ENCODE data around the gene KRTAP7-1. TPM values are rescaled to one million over a fixed set of nuclear protein-coding genes. Genes with fewer than 3 reads are reported as not detected.

Gene KRTAP7-1
- total RNA-seq, 1 donor from 2014 or later, result not detected

DNA sequence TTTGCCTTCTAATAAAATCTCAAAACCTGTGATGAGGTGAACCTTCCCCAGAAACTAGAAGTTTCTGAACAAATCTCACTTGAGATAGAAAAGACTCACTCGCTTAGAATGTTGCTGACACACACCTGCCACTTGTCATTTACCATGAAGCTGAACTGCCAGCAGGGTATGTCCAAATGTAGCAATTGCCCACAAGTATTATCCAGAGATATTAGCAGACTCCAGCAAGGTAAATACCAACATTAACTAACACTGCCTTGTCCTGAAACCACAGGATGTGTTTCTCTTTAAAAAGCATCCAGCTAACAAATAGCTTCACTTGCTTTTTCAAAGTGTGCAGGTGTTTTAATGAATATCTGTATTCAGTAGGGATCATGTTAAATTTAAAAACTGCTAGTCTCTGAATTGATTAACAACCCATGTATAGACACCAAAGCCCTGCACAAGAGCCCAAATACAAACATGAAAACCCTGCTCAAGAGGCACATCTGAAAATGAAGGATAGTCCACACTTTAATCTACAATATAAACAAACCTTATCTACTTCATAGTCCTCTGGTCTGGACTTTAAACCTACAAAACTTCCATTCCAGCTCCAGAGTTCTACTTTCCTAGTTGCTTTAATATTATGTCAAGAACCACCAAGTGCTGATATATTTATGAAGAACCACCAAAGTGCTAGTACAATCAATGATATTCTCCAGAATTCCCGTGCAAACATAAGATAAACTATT is 35.8 kb downstream of the KRTAP7-1 start:
- Mint-ChIP-seq H3K9me3 (ENCODE audit: low read depth) (peaks cover 16% of the 10 kb centered on the region), H3K36me3 (ENCODE audit: insufficient read depth) (no peaks in the 10 kb centered on the region), H3K4me3 (ENCODE audit: low read depth) (no peak overlapping the region), H3K27me3 (no peaks in the 10 kb centered on the region), H3K4me1 (ENCODE audit: low read depth) (peaks cover 6% of the 10 kb centered on the region), H3K27ac (no peak overlapping the region)
- TF ChIP-seq, protein P1, sequence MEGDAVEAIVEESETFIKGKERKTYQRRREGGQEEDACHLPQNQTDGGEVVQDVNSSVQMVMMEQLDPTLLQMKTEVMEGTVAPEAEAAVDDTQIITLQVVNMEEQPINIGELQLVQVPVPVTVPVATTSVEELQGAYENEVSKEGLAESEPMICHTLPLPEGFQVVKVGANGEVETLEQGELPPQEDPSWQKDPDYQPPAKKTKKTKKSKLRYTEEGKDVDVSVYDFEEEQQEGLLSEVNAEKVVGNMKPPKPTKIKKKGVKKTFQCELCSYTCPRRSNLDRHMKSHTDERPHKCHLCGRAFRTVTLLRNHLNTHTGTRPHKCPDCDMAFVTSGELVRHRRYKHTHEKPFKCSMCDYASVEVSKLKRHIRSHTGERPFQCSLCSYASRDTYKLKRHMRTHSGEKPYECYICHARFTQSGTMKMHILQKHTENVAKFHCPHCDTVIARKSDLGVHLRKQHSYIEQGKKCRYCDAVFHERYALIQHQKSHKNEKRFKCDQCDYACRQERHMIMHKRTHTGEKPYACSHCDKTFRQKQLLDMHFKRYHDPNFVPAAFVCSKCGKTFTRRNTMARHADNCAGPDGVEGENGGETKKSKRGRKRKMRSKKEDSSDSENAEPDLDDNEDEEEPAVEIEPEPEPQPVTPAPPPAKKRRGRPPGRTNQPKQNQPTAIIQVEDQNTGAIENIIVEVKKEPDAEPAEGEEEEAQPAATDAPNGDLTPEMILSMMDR (IDR thresholded peaks at IDR 0.05; ENCODE audit: unreplicated experiment), result no peak
- no peak for DNase-seq (ENCODE audit: low spot score, unreplicated experiment)

DNA sequence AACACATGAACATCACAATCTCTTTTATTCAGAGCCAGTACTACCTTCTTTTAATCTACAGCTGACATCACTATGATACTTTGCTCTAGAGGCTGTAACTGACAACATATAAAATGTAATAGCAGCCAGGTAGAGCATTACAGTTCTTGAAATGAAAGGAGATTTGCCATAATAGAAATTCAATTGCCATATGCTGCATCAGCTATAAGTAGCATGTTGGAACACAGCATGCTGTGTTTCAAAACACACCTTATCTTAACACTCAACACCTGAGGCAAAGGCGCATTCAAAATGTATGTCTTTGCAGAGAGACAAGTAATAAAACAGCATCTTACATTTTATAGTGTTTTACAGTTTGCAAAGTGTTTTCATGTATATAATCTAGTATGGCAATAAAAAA is 50.3 kb downstream of the KRTAP7-1 start:
- no peaks in the 10 kb centered on the region for H3K36me3 Mint-ChIP-seq (ENCODE audit: insufficient read depth)
- H3K27me3 Mint-ChIP-seq, result peaks cover 21% of the 10 kb centered on the region
- no peak for DNase-seq (ENCODE audit: low spot score, unreplicated experiment)
- H3K4me1 Mint-ChIP-seq (ENCODE audit: low read depth), result no peaks in the 10 kb centered on the region
- TF ChIP-seq, protein P1 (IDR thresholded peaks at IDR 0.05; ENCODE audit: unreplicated experiment), result no peak
- peaks cover 24% of the 10 kb centered on the region for H3K9me3 Mint-ChIP-seq (ENCODE audit: low read depth)
- no peak overlapping the region for H3K4me3 Mint-ChIP-seq (ENCODE audit: low read depth)
- H3K27ac Mint-ChIP-seq, result no peak overlapping the region

Other genes starting within 250 kb of the KRTAP7-1 start
- not detected in 2 replicates for gene KRTAP22-2, start 239.4 kb downstream of the KRTAP7-1 start, total RNA-seq
- gene KRTAP6-3, start 237.3 kb downstream of the KRTAP7-1 start, total RNA-seq, result not detected in 2 replicates
- gene KRTAP6-2, start 230.9 kb downstream of the KRTAP7-1 start, total RNA-seq, result not detected in 2 replicates
- not detected in 2 replicates for gene KRTAP22-1, start 228.7 kb downstream of the KRTAP7-1 start, total RNA-seq
- gene KRTAP6-1, start 215.8 kb downstream of the KRTAP7-1 start, total RNA-seq, result not detected in 2 replicates
- not detected in 2 replicates for gene KRTAP20-1, start 213.3 kb downstream of the KRTAP7-1 start, total RNA-seq
- not detected in 2 replicates for gene KRTAP20-4, start 209.1 kb downstream of the KRTAP7-1 start, total RNA-seq
- gene KRTAP20-2, start 194.6 kb downstream of the KRTAP7-1 start, total RNA-seq, result not detected in 2 replicates
- not detected in 2 replicates for gene KRTAP20-3, start 186.9 kb downstream of the KRTAP7-1 start, total RNA-seq
- not detected in 2 replicates for gene KRTAP21-3, start 111.0 kb downstream of the KRTAP7-1 start, total RNA-seq
- not detected in 2 replicates for gene KRTAP21-2, start 82.5 kb downstream of the KRTAP7-1 start, total RNA-seq
- gene KRTAP21-1, start 74.3 kb downstream of the KRTAP7-1 start, total RNA-seq, result not detected in 2 replicates
- not detected in 2 replicates for gene KRTAP8-1, start 16.5 kb downstream of the KRTAP7-1 start, total RNA-seq
- gene KRTAP11-1, start 51.8 kb upstream of the KRTAP7-1 start, total RNA-seq, result not detected in 2 replicates
- gene KRTAP19-8, start 208.7 kb upstream of the KRTAP7-1 start, total RNA-seq, result not detected in 2 replicates

All from progenitor cell of endocrine pancreas (in vitro differentiated cells).